Measurements from ENCODE around the gene VAT1. TPM values are rescaled to one million over a fixed set of nuclear protein-coding genes. Genes with fewer than 3 reads are reported as not detected.
A peak's percentile ranks its signal among the peaks of the same experiment; 100 is the strongest.

VAT1 gene
- total and polyA plus RNA-seq, 9 of the 15 experiments (the other 6 are each of a cell fraction or from before 2014, with no cell fraction given), result 29.4 to 153 (median 66.7) TPM

- TF ChIP-seq CHD7 (IDR thresholded peaks at IDR 0.05; ENCODE audit: low read depth, low read length) (no peak), RAD21 (CRISPR knock-in tag; conservative IDR thresholded peaks at IDR 0.05 in 1 of 2, IDR thresholded peaks at IDR 0.05 in 1 of 2) (peak; percentile 75 to 87), HNRNPLL (IDR thresholded peaks at IDR 0.05; ENCODE audit: low read depth, low read length, poor library complexity, severe bottlenecking) (peak; percentile 49), SIRT6 (IDR thresholded peaks at IDR 0.05; ENCODE audit: low read depth, low read length) (no peak), CEBPB (tag; IDR thresholded peaks at IDR 0.05) (no peak), HMGN3 (IDR thresholded peaks at IDR 0.05; ENCODE audit: borderline replicate concordance, extremely low read depth, insufficient read length, low read depth, low read length) (no peak), FOXK2 (conservative IDR thresholded peaks at IDR 0.05 in 1 of 2, IDR thresholded peaks at IDR 0.05 in 1 of 2; ENCODE audit: low read depth in 2 of 2) (peak; percentile 13 to 43; a peak in 1 of 4 replicates), ASH1L (IDR thresholded peaks at IDR 0.05; ENCODE audit: borderline replicate concordance, low read depth, partially characterized antibody) (no peak), ZNF174 (CRISPR knock-in tag; IDR thresholded peaks at IDR 0.05) (no peak), MAX (CRISPR knock-in tag; IDR thresholded peaks at IDR 0.05) (peak; percentile 74), STAG1 (CRISPR knock-in tag; IDR thresholded peaks at IDR 0.05; ENCODE audit: borderline replicate concordance) (0 out of 2 replicates have a peak, but pooled peaks have one; percentile 6), USF2 (CRISPR knock-in tag; IDR thresholded peaks at IDR 0.05) (no peak), HDAC8 (tag; IDR thresholded peaks at IDR 0.05) (no peak), ZNF717 (CRISPR knock-in tag; IDR thresholded peaks at IDR 0.05) (no peak)
Measured at GRCh38 chr17:43024407-43025289, 2.5 kb upstream of the VAT1 start, which contains the start of gene RND2 (continued).

Data from K562 (cell line).